AG08396 (cell line): ENCODE data around the gene MIF4GD.
"Not testable (repeated sequence)": the region's sequence is repeated elsewhere in the genome, so short reads cannot be mapped to it uniquely, and the experiment has no call there.

Experiments used
- DNase-seq: peaks from one replicate; pipeline ENCODE4 v3.0.0; 2012; ENCODE audit warnings: low spot score, mixed read lengths

The MIF4GD gene, protein sequence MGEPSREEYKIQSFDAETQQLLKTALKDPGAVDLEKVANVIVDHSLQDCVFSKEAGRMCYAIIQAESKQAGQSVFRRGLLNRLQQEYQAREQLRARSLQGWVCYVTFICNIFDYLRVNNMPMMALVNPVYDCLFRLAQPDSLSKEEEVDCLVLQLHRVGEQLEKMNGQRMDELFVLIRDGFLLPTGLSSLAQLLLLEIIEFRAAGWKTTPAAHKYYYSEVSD

DNA sequence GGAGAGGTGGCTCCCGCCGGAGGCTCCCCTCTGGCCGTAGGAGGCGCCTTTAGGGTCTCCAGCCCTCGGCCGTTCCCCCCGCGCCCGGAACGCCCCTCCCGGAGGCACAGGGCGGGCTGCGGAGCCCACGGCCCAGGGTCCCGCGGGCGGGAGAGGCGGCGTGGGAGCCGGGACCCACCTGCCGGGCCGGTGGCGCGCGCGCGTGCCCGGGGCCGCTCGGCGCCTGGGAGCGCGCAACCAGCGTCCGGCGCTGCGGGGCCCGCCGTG lies at the start of gene MIF4GD:
TSS of gene MIF4GD (minus strand) at position 266 of the 267 bp plus-strand sequence. CDS start 1,036 bp downstream, outside the sequence.
- no peak for DNase-seq

DNA sequence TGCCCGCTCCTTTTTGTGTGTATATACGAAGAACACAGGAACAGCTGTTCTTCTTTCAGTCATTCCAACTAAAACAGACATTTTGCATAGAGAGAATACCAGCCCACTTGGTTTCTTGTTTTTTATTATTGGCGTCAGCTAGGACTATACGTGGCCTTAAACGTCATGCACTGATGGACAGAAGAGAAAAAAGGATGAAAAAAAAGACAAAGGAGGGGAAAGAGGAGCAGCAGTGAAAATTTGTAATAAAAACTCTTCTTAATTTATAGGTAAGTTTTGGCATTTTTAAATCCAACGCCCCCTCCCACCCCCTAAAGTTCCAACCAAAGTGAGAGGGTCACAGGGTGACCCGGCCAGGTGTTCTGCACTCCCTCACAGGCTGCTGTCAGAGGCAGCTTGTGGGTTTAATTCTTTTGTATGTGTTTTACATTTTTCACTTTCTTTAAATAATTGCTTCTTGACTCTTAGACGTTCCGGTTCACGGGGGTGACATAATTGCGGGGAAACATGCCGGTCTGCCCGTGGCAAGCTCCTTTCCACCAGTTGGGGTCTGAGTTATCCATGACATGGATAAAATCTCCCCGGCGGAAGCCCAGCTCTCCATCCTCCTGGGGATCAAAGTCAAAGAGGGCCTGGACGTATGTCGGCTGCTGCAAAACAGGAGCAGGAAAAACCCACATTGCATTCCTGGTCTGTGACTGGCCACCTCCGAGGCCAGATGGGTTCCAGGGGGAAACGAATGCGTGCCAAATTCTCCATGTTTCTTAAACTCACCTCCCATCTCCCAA lies 49.1 kb upstream of the MIF4GD start:
- peak; percentile 71 for DNase-seq

DNA sequence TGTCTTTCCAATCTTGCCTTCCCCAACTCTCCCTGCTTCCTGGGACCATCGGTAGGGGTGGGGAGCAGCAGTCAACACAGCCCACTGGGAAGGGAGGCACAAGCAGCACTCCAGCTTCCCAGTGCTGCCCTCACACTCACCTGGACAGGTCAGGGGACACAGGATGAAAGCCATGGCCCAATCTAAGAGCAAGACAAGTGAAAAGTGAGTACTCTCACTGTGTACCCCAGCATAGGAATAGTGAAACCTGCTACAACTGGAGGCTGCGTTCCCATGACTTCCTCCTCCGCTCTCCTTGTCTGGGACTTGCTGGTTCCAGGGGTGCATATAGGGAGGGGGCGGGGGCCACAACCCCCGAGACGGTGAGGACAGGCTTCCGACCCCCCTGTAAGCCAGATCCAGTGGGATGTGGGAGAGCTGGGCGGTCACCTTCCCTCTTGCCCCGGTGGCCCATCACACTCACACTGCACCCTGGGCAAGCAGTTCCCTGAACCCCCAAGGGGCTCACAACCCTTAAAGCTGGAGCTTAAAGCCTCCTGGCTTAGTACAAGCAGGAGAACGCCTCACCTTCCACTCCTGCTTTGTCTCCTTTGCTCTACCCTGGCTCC lies 47.7 kb upstream of the MIF4GD start:
- DNase-seq = no peak

DNA sequence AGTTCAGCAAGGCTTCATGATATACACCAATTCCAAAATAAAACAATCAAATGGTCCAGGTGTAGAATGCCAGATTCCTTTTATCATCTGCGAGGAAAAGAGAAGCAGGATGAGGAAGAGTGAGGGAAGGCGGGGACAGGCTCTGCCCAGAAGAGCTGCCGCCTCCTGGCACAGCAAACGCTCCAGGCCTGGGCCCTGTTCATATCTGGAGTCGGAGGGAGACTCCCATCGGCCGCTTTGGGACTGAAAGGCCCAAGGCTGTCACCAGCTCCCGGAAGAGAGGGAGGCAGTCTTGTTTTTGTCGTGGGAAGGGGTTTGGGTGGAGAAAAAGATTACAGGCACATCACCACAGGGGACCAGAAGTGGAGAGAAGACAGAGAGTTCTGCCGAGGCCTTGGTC lies 47.2 kb upstream of the MIF4GD start:
- no peak for DNase-seq

DNA sequence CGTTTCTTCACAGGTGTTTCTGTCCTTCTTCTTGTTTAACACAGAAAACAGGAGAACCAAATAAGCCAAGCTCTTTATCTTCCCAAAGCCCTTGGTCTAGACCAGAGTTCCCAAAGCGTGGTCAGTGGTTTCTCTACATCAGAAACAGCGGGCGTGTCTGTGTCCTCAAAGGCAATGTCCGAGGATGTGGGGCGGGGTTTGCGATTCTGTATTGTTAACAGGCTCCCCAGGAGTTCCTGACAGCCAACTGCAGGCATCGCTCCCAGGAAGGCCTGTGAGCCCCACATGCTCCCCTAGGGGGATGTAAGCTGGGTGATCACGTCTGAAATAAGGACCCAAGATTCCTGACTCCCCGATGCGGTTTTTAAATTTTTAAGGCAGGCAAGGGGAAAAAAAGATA lies 46.6 kb upstream of the MIF4GD start:
- no peak for DNase-seq

DNA sequence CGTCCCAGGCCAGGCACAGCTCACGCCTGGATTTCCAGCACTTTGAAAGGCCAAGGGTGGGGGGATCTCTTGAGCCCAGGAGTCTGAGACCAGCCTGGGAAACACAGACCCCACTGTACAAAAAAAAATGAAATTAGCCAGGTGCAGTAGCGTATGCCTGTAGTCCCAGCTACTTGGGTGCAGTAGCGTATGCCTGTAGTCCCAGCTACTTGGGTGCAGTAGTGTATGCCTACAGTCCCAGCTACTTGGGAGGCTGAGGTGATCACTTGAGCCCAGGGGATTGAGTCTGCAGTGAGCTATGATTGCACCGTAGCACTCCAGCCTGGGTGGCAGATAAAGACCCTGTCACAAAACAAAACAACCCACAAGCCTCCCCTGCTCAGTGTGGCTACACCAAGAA lies 45.2 kb upstream of the MIF4GD start:
- DNase-seq = no peak

DNA sequence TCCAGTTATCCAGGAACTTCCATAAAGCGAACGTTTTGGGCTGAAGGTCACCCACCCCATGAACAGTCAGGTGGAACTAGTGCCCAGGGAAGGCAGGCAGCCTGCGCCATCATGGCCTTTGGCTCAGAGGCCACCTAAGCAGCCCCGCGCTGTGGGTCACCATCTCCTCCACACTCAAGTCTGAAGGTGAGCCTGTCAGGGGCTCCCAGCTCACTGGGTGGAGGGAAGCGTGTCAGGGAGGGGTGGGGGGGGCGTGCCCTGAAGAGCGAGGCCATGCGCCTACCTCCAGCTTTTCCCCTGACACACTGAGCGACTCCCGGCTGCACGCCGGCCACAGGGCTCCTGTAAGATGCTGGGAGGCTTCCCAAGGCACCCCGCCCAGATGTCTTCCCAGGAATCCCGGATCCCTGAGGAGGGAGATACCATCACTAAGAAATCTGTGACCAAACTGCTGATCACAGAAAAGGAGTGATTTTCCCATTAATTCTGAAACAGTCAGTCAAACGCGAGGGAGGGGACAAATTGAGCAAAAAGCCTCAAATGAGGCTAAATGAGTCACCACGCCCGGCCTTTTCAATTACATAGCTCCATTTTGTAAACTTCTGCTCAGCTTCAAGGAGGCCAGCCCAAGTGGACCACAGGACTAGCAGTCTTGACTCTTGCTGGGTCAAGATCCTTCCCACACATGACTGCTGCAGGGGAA lies 44.7 kb upstream of the MIF4GD start:
- DNase-seq = peak; percentile 34

DNA sequence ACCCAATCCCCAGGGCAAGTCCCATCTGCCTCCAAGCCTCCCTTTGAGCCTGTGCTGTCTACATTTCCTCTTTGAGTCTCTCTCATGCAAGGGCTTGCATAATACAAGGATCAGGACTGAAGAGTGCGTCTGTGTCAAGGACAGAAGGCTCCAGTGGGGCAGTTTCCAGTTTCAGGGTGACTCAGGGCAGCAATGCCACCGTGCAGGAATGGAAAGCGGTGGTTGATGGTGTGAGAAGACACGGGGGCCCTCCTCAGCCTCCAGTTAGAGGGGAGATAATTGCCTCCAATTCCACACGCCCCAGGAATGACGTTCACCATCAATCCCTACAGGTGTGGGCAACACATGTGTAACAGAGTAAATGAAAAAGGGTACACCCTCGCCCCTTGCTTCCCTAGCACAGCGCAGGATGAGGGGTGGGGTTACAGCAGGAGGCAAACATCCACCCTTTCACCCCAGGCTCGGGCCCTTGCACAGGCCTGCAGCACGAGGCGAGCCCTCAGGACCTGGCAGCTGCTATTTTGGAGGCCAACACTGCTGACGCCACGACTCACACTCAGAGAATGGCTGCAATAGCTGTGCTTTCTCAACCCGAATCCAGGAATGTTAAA lies 43.0 kb upstream of the MIF4GD start:
- peak; percentile 50 for DNase-seq

DNA sequence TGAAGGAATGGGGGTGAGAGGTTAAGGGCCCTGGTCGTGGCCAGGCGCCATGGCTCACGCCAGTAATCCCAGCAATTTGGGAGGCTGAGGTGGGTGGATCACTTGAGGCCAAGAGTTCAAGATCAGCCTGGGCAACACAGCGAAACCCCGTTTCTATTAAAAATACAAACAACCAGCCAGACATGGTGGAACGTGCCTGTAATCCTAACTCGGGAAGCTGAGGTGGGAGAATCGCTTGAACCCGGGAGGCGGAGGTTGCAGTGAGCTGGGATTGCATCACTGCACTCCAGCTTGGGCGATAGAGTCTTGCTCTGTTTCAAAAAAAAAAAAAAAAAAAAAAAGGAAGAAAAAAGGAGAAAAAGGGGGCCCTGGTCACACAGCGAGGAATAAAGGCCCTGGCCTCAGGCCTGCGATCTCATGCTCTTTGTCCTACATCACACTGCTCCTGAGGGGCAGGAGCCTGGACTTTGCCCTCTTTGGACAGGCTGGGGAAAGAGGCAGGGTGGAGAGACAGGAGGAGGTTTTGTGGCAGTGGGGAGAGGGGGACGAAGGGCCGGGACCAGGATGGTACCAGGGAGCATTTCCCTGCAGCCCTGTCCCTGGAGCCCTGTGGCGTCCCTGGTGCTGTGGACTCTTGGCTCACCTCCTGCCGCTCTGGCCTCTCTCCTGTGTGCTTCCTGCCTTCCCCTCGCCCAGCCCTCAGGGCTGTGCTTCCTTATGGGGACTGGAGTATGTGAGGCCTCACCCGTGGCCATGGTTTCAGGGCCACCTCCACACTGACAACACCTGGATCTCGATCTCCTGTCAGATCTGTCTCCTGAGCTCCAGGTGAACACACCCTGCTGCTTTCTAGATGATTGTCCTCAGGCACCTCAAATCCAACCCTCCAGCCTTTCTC lies 38.0 kb upstream of the MIF4GD start:
- DNase-seq = no peak

DNA sequence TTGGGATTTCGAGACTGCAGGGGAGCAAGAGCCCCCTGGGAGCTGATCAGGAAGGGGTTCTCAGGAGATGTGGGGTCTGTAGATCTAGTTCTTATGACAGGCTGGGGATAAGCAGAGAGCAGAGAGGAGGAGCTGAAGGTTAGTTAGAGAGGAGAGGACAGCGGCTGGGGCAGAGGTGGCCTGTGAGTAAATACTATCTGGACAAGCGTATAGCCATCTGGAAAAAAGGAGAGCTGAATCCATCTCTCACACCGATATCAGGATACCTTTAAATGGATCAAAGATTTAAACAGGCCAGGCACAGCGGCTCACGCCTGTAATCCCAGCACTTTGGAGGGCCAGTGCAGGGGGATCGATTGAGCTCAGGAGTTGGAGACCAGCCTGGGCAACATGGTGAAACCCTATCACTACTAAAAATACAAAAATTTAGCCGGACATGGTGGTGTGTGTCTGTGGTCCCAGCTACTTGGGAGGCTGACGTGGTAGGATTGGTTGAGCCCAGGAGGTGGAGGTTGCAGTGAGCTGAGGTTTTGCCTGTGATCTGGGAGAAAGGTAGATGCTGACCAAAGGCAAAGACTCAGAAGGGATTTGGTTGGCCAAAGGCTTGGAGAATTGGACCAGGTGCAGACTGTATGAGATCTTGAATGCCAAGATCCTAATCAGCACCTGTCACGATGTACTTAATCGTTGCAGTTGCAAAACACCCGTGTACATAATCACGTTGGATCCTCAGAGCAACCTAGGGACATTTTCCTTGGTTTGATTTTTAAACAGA lies 37.1 kb upstream of the MIF4GD start:
- DNase-seq = no peak

DNA sequence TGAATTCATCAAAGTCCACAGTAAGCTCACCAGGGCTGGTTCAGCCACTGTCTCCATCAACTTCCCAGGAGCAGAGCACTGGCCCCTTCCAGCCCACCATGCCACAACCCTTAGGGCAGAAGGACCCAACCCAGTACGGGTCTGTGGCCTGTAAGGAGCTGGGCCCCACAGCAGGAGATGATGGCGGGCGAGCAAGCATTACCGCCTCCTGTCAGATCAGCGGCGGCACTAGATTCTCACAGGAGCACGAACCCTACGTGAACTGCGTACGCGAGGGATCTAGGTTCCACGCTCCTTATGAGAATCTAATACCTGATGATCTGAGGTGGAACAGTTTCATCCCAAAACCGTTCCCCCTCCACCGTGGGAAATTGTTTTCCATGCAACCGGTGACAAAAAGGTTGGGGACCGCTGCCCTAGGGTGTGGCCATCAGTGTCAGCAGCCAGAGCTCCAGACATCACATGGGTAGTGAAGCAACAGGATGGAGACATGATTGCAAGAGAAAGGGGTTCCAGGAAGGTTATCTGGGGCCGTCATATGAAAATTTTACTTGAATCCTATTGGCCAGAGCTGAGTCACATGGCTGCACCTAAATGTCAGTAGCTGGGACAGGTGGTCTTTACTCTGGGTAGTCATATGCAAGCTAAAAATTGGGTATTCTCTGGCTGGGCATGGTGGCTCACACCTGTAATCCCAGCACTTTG lies 30.6 kb upstream of the MIF4GD start:
- DNase-seq = no peak

DNA sequence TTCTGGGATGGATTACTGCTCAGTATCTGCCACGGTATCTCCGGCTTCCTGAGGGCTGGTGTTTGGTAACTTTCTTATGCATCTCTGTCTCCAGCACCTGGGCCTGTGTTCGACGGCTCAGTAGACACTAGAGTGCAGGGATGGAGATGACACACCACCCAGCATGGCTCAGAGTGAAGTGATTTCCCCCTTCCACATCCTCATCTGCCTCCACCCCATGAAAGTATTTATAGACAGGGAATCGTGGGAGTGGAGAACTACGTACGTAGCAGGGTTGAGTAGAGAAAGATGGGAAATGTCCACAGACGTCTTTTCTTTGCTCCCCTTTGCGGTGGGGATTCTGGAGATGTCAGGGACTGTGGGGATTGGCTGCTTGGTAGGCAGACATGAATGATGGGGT lies 30.0 kb upstream of the MIF4GD start:
- no peak for DNase-seq

DNA sequence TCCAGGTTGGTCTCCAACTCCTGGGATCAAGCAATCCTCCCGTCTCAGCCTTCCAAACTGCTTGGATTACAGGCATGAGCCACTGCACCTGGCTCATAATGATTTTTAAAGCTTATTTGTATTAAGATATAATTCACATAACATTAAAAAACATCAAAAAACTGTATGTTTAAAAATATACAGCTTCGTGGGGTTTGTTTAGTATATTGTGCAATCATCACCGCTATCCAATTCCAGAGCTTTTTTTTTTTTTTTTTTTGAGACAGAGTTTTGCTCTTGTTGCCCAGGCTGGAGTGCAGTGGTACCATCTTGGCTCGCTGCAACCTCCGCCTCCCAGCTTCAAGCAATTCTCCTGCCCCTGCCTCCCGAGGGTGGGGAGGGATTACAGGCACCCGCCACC lies 29.2 kb upstream of the MIF4GD start:
- DNase-seq = no peak

DNA sequence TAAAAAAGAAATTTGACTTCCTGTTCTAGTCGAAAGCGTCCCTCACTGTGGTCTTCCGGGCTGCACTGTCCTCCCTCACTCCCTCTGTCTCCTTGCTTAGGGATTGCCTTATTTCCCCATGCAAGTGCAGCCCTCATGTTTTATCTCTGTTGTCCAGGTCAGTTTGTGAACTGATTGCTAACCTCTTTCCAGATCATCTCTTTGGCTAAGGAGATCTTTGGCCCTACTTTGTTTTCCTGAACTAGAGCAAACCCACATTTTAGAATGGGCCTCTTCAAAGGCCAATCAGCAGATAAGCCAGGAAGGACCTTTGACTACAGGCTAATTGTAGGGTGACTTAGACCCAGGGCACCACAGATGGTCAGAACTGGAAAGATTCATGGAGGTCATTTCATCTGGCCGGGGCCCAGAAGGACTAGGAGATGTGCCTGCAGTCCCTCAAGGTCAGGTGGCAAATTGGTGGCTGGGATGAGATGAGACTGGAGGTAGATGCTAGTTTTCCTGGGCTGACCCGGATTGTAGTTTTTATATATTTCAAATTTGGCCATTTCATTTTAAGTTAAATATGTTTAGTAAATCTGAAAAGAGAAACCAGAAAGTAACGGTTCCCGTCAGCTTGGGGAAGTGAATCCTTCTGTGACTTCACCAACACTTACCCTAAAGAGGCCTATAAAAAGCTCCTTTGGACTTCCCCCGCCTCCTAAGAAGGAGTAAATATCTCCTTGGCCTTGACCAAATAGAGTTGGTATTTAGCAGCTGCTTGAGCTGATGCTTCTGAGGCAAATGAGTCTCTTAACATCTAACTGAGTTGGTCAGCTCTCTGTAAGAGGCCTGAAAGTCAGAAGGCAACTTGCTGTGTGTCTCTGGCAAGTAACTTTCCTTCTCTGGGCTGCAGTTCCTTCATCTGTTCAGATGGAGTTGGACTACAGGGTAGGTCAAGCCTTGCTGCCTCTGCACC lies 24.4 kb upstream of the MIF4GD start:
- no peak for DNase-seq

DNA sequence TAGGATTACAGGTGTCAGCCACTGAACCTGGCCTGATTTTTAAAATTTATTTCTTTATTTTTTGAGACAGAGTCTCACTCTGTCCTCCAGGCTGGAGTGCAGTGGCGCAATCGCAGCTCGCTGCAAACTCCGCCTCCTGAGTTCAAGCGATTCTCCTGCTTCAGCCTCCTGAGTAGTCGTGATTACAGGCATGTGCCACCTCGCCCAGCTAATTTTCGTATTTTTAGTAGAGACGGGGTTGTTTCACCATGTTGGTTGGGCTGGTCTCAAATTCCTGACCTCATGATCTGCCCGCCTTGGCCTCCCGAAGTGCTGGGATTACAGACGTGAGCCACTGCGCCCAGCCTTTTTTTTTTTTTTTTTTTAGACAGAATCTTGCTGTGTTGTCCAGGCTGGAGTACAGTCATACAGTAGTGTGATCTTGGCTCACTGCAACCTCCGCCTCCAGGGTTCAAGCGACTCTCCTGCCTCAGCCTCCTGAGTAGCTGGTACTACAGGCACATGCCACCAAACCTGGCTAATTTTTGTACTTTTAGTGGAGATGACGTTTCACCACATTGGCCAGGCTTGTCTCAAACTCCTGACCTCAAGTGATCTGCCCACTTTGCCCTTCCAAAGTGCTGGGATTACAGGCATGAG lies 21.9 kb upstream of the MIF4GD start:
- not testable (repeated sequence) for DNase-seq

DNA sequence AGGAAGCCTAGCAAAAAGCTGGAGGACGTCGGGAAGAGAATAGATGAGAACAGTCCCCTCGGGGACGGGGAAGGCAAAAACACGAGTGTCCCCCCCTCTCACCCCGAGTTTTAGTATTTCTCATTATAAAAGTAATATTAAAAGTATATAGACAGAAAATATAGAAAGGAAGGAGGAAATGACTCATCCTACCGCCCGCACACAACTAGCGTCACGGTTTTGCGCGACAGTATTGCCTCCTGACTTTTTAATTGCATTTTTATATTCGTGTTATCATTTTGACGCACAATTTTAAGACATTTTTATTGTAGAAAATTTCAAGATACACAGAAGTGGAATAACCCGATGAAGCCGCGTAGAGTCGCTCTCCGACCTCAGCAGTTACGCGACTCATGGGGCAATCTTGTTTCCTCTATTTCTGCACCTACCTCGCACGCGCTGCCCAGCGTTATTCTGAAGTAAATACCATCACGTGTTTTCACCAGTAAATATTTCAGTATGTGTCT lies 18.9 kb upstream of the MIF4GD start:
- DNase-seq = no peak

DNA sequence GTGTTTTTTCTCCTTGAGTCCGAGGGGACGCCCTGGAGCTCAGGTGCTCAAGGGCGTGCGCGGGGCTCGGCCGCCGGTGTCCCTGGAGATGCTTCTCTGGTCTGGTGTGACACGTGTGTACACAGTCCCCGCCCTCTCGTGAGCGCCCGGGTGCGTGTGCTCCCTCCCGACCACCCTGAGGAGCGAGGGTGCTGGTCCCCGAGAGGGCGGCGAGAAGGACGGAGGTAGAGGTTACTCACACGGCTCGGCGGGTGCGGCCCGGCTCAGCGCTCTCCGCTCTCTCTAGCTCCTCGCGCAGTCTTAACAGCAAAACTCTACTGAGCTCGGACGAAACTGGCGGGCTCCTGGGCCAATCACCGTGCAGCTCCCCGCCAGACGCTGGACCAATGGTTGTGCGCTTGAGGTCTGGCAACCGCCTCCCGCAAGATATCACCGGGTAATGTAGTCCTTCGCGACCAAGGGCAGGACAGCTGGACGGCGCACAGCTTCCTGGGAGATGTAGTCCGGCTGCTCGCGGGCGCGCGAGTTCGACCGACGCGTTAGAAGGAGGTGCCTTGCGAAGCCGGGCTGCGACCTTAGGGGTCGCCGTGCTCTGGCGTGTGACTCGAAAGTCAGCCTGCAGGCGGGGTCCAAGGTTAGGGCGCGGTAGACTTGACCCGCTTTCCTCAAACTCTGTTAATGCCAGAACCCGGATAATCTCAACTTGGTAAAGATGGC lies 18.2 kb upstream of the MIF4GD start, which contains the start of gene SLC25A19:
TSS of gene SLC25A19 (minus strand) at position 319 of the 717 bp plus-strand sequence. CDS start 2,669 bp downstream, outside the sequence.
- peak; percentile 99 for DNase-seq
